ENCODE results near the gene CDK2AP2. TPM values are rescaled to one million over a fixed set of nuclear protein-coding genes. Genes with fewer than 3 reads are reported as not detected.

CDK2AP2 gene
- total RNA-seq, 4 donors from 2014 or later: 16.3 to 40.4 (median 27.8) TPM

DNA sequence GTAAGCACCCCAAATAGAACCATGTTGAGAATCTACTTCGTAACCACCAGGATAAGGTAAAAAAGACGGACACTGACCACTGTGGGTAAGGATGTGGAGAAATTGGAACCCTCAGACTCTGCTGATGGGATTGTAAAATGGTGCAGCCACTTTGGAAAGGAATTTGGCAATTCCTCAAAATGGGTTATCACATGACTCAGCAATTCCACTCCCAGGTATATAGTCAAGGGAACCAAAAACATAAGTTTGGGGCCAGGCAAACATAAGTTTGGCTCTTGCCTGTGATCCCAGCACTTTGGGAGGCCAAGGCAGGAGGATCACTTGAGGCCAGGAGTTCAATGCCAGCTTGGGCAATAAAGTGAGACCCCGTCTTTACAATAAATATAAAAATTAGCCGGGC, 20.4 kb upstream of the CDK2AP2 start:
- TF ChIP-seq, protein P1, sequence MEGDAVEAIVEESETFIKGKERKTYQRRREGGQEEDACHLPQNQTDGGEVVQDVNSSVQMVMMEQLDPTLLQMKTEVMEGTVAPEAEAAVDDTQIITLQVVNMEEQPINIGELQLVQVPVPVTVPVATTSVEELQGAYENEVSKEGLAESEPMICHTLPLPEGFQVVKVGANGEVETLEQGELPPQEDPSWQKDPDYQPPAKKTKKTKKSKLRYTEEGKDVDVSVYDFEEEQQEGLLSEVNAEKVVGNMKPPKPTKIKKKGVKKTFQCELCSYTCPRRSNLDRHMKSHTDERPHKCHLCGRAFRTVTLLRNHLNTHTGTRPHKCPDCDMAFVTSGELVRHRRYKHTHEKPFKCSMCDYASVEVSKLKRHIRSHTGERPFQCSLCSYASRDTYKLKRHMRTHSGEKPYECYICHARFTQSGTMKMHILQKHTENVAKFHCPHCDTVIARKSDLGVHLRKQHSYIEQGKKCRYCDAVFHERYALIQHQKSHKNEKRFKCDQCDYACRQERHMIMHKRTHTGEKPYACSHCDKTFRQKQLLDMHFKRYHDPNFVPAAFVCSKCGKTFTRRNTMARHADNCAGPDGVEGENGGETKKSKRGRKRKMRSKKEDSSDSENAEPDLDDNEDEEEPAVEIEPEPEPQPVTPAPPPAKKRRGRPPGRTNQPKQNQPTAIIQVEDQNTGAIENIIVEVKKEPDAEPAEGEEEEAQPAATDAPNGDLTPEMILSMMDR (IDR thresholded peaks at IDR 0.05): no peak
- TF ChIP-seq POLR2A (IDR thresholded peaks at IDR 0.05): no peak
- DNase-seq (ENCODE audit: low spot score in 2 of 2): no peak
- intact Hi-C loops (cut with DNase I; ENCODE audit: low total_unique reads): no loop called here
- no peak overlapping the region for H3K4me3 ChIP-seq (ENCODE audit: low read depth, poor library complexity, severe bottlenecking)
- 90 to 91% methylated on average over 4 of the region's 4 CpGs for WGBS, 2 donors

DNA sequence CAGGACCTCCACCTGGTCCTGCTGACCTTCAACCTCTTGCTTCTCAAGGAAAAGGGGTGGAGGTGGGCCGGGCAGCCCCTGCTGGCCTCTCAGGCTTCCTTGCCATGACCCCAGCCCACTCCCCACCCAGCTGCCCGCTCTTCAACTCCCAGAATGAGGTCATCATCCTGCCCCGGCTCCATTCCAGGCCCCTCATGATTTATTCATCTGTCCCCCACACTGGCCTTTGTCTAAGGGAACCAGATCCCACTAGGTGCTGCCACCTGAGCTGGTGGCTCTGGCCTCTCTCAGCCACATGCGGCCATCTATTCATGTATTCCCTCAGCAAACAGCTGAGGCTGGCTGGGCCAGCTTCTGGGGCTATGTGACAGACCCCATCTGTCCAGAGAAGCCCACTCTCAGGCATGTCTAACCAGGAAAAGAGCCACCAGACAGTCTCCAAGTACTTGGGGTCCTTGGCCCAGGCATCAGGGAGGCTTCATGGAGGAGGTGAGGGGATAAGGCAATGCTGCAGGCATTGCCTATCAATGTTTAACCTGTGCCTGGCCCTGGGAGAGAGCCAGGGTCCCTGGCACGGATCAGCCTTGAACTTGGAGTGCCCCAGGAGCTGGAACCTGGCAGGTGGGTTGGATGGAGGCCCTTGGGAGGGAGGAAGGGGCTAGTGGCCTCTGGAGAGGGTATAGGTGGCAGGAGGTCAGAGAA, 17.5 kb upstream of the CDK2AP2 start:
- no peak for DNase-seq (ENCODE audit: low spot score in 2 of 2)
- 75 to 79% methylated on average over 5 of the region's 5 CpGs for WGBS, 2 donors
- intact Hi-C loops (cut with DNase I; ENCODE audit: low total_unique reads): no loop called here
- no peak overlapping the region for H3K4me3 ChIP-seq (ENCODE audit: low read depth, poor library complexity, severe bottlenecking)
- no peak for TF ChIP-seq POLR2A (IDR thresholded peaks at IDR 0.05)
- TF ChIP-seq, protein P1 (IDR thresholded peaks at IDR 0.05): no peak

DNA sequence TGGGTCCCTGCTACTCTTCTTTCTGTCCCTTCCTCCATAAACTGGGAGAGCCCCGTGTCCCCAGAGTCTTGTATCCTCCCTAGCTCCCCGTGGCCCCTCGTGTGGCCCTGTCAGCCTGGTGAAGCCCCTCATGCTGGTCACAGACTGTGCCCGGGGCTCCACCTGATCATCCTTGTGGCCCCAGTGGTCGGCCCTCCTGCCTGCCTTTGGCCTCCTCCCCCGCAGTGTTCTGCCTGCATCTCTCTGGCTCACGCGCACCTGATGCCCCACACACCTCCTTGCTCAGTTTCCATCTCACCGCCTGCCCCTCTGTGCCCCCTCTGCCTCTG, 16.5 kb upstream of the CDK2AP2 start:
- no peak for TF ChIP-seq POLR2A (IDR thresholded peaks at IDR 0.05)
- TF ChIP-seq, protein P1 (IDR thresholded peaks at IDR 0.05): no peak
- intact Hi-C loops (cut with DNase I; ENCODE audit: low total_unique reads): no loop called here
- 83% methylated on average over 9 of the region's 9 CpGs for WGBS, 2 donors
- DNase-seq (ENCODE audit: low spot score in 2 of 2): no peak
- H3K4me3 ChIP-seq (ENCODE audit: low read depth, poor library complexity, severe bottlenecking): no peak overlapping the region

DNA sequence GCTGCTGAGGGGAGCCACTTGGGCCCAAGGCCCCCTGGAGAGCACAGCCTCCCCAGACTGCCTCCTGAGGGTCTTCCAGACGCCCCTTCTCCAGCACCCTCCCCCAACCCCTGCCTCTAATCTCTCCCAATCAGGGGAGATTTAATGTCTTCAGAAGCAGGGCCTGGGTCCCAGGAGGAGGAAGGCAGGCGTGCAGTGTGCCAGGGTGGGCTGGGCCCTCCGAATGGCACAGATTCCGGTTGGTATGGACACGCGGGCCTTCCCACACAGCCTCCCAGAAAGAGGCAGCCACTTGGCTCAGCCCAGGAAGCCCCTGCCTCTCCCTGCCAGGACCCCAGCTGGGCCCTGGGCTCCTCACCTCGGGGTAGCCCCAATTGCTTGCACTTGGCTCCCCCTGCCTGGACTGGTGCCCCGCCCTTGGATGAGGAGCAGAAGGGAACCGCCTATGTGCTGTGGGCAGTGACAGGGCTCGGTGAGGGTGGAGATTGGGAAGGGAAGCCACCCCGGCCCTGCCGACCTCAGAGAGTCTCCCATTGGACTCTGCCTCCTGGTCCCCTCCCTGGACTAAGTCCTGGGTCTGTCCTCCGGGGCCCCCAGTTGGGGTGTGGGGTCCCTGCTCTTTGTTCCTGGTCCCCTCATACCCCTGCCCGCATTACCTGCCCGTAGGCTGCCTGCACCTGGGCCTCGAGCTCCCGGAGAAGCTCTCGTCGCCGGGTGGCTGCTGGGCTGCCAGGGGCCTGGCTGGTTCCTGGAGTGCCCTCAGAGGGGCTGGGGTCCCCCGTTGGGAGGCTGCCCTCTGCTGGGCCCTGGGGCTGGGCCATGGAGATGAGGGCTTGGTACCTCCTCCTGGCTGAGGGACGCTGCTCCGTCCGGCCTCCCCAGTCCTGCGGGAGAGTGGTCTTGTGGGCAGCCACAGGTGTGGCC, 15.9 kb upstream of the CDK2AP2 start:
- 51 to 58% methylated on average over 11 to 23 of the region's 25 CpGs for WGBS, 2 donors
- TF ChIP-seq, protein P1 (IDR thresholded peaks at IDR 0.05): no peak
- H3K4me3 ChIP-seq (ENCODE audit: low read depth, poor library complexity, severe bottlenecking): no peak overlapping the region
- intact Hi-C loops (cut with DNase I; ENCODE audit: low total_unique reads): no loop called here
- no peak for DNase-seq (ENCODE audit: low spot score in 2 of 2)

DNA sequence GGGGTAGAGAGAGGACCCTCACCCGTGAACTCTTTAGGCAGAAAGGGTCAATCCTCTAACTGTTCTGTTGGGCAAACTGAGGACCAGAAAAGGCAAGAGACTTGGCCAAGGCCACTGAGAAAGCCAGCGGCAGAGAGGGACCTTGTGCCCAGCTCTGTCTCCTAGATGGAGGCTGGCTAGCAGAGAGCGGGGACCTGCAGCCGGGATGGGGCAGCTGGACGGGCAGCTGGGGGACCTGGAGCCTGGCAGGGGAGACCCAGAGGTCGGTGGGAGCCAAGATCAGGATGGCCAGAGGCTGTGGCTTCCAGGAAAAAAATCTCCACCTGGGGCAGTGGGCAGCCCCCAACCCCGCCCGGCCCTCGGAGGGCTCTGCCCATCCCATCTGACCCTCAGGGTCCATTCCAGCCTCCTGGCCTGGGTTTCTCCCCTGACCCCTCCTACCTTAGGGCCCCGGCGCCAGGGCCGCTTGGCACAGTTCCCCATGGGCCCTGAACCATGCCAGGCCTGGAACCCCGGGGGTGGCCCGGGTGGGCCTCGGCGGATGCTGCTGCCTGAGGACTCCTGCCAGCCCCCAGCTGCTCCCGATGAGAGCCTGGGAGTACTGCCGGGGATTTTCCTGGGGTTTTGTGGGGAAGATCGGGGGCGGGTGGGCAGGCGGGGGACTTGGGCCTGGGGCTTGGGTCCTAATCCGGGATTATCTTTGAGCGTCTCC, 15.0 kb upstream of the CDK2AP2 start, which contains the start of gene CABP2:
TSS of gene CABP2 (minus strand) at position 603 of the 712 bp plus-strand sequence. CDS start at position 483, 120 bp downstream.
- intact Hi-C loops (cut with DNase I; ENCODE audit: low total_unique reads): no loop called here
- 66 to 81% methylated on average over 17 to 19 of the region's 23 CpGs for WGBS, 2 donors

More for the DNA sequence above, 15.0 kb upstream of the CDK2AP2 start, which contains the start of gene CABP2:
- H3K4me3 ChIP-seq (ENCODE audit: low read depth, poor library complexity, severe bottlenecking): no peak within 1 kb of the TSS
- no peak for DNase-seq (ENCODE audit: low spot score in 2 of 2)
- TF ChIP-seq, protein P1 (IDR thresholded peaks at IDR 0.05): no peak
- TF ChIP-seq POLR2A (IDR thresholded peaks at IDR 0.05): no peak
